SIG-M5 treated with dmso at 0.1 percent for 504 hours (cell line): ENCODE measurements around the gene NAALADL1.

Experiments
- DNase-seq: peaks from one replicate; lab custom pipeline; 2025; ENCODE audit not compliant: unreplicated experiment; lab: John Stamatoyannopoulos, UW

The NAALADL1 gene

DNA sequence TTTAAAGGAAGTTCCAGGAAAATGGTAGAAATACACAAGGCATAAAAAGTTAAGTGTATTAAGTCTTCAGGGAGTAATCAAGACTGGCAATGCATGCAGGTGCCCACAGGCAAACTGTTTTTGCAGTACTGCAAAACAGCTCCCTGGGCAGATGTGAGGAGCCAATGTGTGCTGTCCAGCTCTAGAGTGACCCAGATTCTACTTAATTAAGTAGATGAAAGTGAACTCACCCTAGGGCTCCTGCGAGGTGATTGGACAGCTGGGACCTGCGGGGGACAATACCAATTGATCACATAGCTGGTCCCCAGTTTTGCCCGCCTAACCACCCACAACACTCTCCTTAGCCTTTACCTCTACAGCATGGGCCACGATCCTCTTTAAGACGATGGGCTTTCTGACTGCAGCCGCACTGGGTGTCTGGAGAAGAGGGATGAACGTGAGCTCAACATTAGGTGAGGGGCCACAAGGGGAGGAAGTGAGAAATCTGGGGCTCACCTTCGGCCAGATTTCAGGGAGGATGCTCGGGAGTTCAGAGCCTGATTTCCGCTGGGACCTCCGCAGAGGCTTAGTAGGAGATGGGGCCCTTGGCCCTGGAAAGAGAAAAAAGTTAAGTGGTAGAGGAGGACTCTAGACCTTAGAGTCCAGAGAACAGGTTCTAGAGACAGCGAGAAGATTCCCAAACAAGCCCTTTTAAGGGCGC, 24.9 kb upstream of the NAALADL1 start:
- no peak for DNase-seq

DNA sequence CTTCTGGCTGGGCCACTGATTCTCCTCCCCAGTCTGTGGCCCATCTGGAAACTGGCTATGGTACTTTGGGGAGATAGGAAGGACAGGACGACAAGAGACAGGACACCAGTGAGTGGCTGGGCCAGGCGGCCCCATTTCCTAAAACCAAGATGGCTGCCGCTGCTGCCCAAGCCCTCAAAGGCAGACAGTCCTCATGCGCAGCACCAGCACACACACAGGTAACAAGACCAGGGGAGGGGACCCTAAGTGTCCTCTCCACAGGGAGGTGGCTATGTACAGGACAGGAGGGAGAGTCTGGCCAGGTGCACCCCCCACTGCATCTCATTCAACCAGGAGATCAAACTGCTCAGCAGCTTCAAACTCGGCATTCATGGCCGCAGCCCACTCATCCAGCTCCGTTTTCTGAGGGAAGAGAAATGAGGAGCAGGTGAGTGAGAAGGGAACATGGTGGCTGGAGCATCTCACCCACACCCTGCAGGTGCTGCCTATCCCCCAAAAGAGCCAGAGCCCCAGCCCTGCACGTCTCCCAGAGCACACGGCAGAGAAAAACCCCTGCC, 20.5 kb upstream of the NAALADL1 start:
- DNase-seq, result no peak

DNA sequence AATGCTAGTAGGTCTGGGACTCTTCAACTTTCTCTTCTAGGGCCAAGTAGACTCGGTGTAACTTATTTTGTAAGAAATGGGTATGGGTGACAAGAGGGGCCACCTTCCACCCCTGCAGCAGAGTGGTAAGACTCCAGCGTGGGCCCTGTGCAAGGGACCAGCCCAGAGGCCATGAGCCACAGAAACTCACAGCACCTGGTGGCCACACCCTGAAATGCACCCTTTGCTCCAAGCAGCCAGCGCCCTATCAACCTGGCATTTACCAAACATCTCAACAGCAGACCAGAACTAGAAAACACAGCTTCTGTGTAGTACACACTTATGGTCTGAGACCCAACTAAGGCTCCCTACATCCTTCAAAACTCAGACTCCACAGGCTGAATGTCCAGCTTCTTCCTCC, 19.8 kb upstream of the NAALADL1 start:
- DNase-seq, result peak; percentile 12

DNA sequence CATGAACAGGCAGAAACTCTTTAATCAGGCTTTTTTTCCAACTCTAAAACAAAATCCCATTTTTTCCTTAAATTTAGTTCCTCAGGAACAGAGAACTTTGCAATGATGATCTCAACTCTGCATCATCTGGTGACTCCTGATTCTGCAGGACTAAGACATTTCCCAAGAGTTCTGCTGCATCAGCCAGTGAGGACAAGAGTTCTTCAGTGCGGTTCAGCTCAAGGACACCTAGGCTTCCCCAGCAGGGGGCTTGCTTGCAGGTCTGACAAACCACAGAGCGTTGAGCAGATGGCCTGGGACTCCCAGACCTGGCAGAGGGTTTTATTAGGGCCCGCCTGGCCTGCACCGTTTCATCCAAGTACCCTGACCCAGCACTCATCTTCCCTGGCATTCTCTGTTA, 19.1 kb upstream of the NAALADL1 start:
- DNase-seq, result no peak

DNA sequence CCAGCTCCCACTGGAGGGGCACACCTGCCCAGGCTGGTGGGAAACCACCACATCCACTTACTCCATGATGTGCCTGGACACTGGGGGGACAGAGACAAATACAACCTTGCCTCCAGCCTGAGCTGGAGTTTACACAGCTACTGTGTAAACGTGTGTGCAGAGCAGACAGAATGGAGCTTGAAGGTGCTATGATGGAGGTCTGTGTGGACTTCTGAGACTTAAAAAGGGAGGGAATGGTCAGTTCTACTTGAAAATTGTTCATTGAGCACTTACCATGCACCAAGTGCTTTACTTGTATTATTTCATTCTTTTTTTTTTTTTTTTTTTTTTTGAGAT, 14.2 kb upstream of the NAALADL1 start:
- DNase-seq, result no peak

DNA sequence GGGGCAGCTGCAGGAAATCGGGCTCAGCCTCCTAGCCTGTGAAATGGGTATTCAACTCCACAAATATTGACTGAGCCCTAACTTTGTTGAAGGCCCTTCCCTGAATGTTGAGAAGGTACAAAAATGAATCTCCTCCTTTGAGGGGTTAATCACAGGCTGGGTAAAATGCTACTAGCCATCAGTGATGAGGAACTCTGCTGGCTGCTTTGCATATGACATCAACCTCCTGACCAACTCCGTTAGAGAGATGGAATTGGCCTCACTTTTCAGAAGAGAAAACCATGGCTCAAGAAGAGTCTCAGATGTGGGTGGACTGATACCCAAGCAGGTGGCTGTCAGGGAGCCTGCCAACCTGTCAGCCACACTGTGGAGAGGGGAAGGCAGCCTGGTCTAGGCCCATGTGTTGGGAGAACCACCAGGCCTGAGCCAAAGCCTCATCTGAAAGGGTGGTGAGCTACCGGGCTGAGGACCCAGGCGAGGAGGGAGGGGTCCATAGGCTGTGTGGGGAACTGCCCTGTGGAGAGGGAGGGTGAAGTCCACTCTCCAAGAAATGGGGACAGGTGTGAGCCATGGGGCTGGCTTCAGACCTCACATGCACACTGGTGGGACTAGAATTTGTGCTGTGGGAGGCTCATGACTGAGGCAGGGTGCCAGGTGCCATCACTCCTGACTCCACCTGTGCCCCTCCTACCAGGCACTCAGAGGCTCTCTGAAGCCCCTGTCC, 13.7 kb upstream of the NAALADL1 start:
- DNase-seq, result no peak

DNA sequence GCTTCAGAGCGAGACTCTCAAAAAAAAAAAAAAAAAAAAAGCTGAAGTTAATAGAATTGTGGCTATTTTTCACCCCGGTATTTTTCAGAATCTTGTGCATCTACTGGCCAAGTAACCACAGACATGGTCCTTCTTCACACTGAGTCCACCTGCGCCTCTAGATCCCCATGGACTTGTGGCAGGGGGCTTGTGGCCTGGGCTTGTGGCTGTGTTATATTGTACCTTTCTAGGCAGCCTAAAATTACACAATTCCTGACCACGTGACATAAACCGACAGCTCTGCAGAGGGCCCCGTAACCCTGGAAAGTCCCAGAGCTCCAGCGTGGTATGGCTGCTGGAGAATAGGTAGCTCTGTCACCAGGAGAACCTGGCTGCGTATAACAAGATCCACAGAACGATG, 10.9 kb upstream of the NAALADL1 start:
- peak; percentile 51 for DNase-seq

DNA sequence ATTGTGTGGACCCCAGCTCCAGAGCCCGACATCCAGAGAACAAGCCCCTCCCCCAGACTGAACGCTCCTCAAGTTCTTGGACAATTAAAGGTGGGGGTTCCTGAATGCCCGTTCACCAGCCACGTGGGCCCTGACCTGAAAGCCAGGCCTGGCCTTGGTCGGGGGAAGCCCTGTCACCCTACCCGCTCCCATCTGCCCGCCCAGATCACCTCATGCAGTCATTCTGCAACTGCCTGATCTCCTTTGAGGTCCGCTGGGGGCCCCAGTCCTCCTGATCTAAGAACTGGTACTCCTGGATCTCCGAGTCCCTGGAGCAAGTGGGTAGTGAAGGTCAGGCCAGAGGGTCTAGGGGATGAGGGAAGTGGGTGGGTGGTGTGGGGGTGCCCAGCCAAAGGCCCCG, 9.1 kb upstream of the NAALADL1 start:
- no peak for DNase-seq

DNA sequence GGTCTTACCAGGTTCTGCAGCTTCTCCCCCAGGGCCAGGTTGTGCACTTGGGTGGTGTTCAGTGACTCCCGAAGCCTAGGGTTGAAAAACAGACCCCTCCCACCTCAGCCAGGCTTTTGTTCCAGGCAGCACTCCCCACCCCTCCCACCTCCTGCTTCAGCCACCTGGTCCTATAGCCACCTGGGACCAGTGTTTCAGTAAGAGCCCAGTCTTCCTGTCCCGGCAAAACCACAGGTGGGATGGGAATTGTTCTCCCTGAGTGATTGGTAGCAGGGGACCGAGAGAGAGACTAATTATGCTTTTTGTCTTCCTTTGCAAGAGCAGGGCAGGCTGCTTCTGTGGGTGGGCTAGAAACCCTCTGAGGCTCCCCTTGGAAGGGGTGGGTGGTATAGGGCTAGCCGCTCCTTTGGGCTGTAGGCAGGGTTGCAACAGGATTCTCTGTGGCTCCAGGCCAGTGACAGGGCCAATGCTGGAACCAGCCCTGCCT, 8.5 kb upstream of the NAALADL1 start:
- DNase-seq, result no peak

DNA sequence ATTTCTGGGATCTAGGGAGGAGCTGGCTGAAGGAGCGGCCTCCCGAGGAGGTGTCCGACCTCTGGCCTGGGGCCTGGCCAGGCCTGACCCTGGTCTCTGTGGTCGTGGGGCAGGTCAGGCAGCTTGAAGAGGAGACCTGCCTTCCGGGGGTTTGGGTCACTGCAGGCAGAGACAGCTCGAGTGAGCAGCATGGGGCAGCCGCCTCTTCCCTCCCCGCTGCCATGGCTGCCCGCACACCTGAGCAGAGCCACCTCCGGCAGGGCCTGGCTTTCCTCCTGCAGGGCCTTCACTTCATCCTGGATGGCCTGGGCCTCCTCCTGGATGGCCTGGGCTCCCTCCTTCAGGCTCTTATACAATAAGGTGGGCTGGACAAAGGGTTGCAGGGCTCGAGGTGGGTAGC, 8.0 kb upstream of the NAALADL1 start:
- no peak for DNase-seq

DNA sequence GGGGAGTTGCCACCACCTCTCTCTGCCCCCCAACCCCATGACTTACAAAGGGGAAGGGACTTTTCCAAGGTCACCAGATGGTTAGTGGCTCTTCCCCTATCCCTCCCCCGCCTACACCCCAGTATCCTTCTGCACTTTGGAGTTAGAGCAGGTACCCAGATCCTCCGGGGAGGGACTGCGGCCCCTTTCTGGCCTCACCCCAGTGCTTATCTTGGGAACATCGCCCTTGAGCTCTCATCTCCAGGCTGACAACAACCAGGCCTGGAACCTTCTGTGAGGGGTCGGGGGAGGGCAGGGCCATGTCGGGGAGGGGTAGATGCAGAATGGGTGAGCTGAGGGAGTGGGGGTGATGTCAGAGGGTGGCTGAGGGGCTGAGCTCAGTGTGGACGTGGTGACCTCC, 7.5 kb upstream of the NAALADL1 start:
- DNase-seq, result no peak

DNA sequence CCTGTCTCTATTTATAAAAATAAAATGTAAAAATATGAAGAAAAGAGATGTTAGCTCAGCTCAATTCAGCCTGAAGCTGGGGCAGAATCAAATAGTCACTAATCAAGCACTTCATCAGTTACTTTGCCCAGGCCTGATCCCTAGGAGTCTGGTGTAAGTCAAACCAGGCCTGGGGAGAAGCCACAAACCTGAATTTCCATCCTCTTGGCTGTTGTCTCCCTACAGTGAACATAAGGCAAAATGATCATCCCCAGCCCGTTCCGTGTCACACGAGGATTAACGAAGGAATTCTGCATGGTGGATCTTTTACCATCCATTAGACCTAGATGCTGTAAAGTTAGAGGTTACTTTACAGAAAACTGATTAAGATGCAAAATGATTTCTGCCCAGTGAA, 6.5 kb upstream of the NAALADL1 start:
- no peak for DNase-seq

DNA sequence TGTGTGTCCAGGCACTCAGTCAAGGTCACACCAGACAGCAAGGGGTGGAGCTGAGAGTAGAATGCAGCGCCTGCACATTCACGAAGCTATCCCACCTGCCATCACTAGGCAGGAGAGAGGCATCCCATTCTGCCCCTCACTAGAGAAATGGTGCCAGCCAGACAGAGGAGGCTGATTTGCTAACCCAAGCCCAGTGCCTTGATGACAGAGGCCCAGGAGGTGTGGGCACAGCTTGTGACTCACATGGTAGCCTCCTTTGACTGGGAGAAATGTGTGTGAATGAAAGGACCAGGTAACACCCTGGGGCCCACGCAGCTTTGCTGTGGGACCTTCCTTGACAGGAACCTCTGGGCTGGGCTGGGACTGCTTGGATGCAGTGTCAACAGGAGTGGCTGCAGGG, 5.2 kb upstream of the NAALADL1 start:
- DNase-seq, result no peak

DNA sequence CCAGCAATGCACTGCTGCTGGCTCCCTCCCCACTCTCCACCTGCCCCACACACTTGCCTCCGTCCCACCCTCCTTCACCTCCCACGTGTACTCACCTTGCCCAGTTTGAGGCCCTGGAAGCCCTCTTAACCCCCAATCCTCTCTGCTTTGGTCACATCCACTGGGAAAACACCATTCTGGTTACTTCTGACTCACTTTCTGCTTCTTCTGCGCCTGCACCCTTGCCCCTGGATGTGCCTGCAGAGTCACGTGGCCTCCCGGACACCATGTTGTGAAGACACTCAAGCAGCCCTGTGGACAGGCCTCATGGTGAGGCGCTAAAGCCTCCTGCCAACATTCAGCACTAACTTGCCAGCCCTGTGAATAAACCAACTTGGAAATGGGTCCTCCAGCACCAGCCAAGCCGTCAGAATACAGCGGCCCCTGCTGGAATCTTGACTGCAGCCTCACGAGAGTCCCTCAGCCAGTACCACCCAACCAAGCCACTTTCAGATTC, 2.6 kb upstream of the NAALADL1 start:
- no peak for DNase-seq

DNA sequence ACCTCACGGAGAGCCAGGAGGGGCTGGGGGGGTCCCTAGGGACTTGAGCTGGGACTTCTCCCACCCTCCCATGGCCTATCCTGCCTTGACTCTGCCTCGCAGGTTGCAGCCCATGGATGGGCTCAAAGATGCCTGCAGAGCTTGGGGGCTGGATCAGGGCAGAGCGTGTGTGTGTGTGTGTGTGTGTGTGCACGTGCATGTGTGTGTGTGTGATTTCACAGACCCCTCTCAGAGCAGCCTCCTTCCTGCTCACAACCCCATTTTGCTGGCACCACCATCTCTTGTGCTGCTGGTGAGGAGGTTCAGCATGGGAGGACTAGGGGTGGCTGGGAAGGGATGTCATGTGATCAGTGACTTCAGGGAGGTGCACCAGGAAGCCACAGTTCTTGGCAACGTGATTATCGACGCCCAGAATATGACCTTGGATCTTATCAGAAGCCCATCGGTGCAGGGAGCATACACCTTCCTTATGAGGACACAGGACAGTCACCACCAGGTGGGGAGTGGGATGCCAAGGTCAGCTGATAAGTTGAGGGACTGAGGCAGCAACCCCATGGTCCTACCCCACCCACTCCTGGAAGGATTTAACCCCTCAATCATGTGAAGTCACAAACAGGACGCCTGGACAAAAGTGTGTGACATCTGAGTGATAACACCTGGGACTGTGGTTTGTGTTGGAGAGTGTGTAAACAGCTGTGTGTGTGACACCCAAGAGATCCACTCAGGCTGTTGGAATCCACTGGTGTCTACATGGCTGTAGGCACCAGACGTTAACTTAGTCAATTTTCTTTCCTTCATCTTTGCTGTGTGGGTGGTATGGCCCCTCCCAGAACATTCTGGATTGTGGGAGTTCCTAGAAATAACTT, 1.8 kb upstream of the NAALADL1 start:
- no peak for DNase-seq

DNA sequence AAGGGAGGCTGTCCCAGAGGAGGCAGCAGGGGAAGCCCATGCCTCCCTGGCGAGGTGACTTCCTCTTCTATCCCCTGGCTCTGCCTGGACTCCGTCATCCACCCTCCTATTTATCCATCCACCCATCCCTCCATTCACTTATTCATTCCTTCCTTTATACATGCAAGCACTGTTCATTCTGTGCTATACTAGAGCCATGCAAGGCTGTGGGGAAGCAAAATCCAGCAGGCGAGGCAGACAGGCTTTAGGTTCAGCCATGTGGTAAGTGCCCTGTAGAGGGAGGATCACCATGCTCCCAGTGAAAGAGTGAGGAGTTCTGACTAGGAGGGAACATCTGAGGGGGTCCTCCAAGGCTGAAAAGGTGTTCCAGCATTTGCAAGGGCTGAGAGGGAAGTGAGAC, 1.2 kb upstream of the NAALADL1 start:
- no peak for DNase-seq

DNA sequence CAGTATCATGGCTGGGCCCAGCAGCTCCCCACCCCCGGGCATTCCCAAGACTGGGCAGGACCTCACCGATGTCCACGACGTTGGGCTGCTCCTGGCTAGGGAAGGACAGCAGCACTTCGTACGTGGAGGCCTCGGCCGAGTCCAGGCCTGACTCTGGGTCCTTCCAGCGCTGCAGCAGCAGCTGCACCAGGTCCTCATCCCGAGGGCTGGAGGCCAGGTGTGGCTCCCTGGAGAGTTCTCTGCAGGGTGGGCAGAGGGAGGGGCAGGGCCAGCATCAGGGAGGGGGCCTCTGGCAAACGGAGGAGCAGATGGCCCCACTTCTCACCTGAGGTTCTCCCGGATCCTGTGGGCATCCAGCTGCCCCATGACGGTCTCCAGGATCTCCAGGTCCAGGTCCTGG, 341 bp downstream of the NAALADL1 start:
- no peak for DNase-seq

DNA sequence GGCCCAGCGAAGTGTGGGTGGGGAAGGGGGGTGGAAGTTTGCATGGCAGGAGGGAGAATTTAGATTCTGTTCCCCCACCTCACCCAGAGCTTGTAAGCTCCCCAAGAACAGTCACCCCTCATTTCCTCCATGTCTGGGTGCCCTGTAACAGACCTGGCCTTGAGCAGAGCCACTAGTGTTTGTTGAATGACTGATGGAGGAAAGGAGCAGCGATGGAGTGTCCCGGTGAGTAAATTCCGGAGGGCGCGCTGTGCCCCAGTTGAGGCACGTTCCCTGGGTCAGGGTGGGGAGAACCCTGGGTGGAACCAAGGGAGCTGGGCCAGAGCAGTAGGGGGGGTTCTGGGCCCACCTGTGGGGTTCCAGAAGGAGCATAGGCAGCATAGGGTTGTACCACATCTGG, 827 bp downstream of the NAALADL1 start:
- DNase-seq, result no peak

DNA sequence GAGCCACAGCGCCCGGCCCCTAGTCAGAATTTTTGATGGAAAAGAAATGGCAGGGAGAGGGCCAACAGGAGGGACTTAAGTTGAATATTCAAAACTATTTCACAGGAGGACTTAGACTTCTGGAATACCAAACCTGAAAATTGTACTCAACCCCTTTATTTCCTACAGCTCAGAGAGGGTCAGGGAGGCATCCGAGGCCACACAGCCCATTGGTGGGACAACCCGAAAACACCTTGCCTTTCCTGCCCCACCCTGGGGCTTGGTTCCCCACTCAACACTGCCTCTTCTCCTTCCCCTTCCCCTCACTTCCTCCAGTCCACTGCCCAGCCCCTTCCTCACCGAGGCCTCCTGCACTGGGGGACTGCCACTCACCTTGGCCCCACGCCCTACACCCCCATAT, 1.4 kb downstream of the NAALADL1 start:
- DNase-seq, result no peak

DNA sequence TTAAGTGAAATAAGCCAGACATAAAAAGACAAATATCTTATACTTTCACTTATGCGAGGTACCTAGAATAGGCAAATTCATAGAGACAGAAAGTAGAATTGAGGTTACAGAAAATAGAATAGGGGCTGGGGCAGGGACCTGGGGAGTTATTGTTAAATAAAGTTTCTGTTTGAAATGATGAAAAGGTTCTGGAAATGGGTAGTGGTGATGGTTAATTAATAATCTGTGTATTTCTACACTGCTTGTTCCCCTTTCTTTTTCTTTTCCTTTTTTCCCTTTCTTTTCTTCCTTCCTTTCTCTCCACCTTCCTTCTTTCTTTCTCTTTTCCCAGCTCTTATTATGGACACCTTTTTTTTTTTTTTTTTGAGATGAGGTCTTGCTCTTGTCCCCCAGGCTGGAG, 2.8 kb downstream of the NAALADL1 start:
- no peak for DNase-seq

DNA sequence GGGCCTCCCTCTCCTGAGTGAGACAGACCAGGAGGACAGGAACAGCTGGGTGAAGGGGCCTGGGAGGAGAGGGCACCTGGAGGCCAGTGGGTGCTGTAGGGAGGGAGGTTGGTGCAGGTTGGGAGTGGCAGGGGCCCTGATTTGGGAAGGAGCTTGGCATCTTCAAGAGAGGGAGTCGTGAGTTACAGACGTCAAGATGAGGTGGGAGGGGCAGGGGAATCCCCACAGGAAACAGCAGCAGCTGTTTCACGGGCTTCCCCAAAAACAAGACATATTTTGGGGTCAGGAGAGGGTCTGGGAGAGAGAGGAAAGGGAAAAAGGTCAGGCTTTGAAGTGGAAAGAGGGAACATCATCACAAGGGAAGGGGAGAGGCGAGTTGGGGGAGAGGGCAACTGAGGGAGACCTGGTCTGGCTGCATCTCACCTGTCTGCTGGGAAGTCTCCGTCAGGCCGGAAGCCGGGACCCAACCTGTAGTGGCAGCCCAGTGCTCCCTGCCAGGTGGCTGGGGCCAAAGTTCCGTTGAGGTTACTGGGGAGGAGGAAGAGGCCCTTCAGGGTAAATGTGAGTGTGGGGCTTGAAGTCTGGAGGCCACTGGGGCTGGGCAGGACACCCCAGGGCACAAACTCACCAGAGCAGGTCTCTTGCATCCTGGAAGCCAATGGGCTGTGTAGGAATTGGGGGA, 4.4 kb downstream of the NAALADL1 start:
- no peak for DNase-seq
